CD1c-positive myeloid dendritic cell (primary cell): Measurements from ENCODE around the gene TENM3.

Source experiments
- DNase-seq: peaks from one replicate; pipeline ENCODE4 v3.0.0-alpha.2; 2016; ENCODE audit errors: extremely low spot score

TENM3 gene

GRCh38 chr4:182624281-182624680 lies 381.1 kb downstream of the TENM3 start:
- no peak for DNase-seq

DNA sequence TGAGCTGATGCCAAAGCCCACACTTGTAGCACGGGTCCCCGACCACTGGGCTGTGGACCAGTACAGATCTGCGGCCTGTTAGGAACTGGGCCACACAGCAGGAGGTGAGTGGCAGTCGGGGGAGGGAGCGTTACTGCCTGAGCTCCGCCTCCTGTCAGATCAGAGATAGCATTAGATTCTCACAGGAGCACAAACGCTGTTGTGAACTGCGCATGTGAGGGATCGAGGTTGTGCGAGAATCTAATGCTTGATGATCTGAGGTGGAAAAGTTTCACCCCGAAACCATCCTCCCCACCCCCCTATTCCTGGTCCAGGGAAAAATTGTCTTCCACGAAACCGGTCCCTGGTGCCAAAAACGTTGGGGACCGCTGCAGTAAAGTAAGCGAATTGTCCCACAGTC lies 382.0 kb downstream of the TENM3 start:
- no peak for DNase-seq

DNA sequence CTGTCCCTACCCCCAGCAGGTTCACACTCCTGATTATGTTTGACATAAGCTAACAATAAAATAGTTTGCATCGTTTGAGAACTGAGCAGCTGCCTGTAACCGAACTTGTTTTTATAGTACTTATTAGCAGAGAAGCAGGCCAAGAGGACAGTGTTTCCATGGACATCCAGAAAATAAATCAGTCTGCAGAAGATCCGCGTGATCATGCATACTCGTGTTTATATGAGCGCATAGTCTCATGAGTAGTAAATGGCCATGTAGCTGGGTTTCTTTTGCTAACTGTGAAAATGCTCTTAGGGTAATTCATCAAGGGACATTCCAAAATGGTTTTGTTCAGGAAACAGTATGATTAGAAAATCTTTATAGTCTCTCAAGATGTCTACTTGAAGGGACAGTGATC lies 384.8 kb downstream of the TENM3 start:
- no peak for DNase-seq

GRCh38 chr4:182628544-182628943 lies 385.3 kb downstream of the TENM3 start:
- DNase-seq = no peak

DNA sequence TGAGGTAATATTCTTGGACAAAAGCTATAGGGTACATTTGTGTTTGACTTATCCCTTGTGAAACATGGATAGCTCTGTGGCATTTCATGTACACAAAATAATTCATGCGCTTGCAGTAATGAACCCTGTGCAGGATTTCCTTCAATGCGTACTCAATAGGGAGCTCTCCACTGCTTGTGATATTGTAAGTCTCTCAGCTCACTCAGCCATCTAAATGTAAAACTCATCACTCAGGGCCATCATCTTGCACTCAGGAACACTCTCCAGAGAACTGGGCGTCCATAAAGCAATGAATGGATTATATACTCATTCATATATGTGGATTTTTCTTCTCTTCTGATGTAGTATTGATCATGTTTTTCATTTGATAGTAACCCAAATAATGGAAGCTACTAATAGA lies 385.9 kb downstream of the TENM3 start:
- no peak for DNase-seq

- DNase-seq = no peak
Measured at GRCh38 chr4:182640491-182640890, 397.3 kb downstream of the TENM3 start.

- no peak for DNase-seq
Measured at GRCh38 chr4:182640932-182641331, 397.7 kb downstream of the TENM3 start.

- no peak for DNase-seq
Measured at GRCh38 chr4:182642831-182643230, 399.6 kb downstream of the TENM3 start.

- DNase-seq = no peak
Measured at GRCh38 chr4:182643801-182644682, 400.8 kb downstream of the TENM3 start.

- DNase-seq = no peak
Measured at GRCh38 chr4:182644683-182645050, 401.5 kb downstream of the TENM3 start.

- DNase-seq = no peak
Measured at GRCh38 chr4:182645511-182645910, 402.3 kb downstream of the TENM3 start.

- DNase-seq = no peak
Measured at GRCh38 chr4:182647646-182648300, 404.6 kb downstream of the TENM3 start.

- DNase-seq = no peak
Measured at GRCh38 chr4:182648766-182649165, 405.6 kb downstream of the TENM3 start.

DNA sequence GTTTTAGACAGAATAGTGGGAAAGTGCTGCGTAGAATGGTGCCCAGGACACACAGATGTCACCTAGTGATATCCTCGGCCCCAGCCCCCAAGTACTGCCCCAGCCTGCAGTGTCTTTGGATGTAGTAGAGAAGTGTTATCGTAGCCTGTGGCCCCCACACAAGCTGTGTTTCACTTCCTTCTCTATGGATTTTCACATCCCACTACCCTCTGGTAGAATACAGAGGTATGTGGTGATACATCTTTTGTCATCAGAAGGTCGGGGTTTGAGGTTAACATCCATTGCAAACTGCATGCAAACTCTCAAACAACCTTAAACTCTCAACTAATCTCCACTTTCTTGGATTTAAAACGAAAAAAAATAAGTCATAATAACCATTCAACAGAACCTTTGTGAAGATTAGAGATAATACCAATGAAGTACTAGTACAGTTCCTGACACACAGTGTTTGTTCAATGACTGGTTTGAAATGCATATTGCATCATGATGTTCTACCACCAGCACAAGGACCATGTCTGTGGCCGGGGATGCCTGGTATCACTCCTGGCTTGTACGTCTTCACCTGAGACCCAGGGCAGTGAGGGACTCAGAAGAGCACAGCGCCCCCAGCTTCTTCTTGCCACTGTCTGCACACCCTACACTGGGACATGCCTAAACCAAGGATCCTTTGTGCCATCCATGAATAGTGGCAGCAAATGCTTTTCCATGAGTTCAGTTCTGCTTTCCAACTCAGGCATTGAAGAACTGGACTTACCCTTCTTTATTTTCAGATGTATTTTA lies 406.7 kb downstream of the TENM3 start:
- no peak for DNase-seq

DNA sequence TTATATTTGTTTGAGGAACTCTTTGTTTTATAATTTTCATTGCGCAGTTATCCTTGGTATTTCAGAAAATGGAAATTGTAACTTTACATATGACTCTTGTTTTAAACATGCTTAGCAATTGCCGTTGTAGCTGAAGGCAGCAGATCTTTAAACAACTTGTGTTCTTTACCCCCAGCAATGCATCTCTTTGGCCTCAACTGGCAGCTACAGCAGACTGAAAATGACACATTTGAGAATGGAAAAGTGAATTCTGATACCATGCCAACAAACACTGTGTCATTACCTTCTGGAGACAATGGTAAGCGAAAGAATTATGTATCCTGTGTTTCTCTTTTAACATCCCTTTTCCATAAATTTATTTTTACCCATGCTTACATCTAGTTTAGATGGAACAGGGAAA lies 410.4 kb downstream of the TENM3 start:
- no peak for DNase-seq

DNA sequence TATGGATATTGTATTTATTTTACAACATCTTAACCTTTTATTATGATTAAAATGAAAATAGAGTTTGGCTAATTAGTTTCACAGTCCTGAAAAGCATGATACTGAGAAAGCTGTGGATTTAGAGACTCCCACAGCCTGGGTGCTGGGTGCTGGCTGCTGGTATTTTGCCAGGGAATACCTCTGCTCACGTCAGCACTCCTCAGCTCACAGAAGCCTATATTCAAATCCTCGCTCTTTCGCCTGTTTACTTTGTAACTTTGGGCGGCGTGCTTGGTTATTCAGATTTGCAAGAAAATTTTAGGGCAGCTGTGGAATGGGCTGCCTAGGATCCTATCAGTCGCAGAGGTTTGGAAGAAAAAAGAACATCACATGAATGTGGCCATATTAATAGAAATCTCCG lies 412.1 kb downstream of the TENM3 start:
- no peak for DNase-seq

DNA sequence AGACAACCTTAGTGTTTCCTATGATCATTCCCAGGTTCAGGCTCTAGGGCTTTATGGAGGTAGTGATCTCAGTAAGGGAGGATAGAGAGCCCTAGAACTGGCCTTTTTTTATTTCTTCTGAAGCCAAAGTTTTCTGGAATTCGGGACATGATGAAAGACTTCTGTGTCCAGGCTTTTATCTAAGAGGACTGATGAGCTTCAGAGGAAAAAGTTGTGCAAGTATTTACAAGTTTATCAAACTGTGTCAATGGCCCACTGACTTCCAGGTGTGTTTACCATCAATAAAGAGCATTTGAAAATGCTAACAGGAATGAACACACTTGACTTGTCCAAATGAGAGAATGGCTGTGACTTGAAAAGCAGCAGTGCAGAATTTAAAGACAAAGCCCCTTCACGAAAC lies 419.3 kb downstream of the TENM3 start:
- DNase-seq = no peak

- DNase-seq = no peak
Measured at GRCh38 chr4:182671231-182671630, 428.0 kb downstream of the TENM3 start.

- no peak for DNase-seq
Measured at GRCh38 chr4:182671749-182672148, 428.5 kb downstream of the TENM3 start.

DNA sequence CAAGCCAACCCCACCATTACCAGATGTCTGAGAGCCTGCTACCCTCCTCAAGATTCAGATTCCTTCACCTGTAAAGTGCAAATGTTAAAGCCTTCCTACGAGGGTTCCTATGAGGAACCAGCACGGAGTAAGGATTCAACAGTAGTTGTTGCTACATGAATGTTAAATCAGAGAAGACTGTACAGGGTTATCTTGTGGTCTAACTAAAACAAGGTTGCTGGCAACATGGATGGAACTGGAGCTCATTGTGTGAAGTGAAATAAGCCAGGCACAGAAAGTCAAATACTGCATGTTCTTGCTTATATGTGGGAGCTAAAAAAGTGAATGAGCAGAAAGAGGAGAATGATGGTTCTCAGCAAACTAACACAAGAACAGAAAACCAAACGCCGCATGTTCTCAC lies 435.4 kb downstream of the TENM3 start:
- no peak for DNase-seq

GRCh38 chr4:182679533-182679932 lies 436.3 kb downstream of the TENM3 start:
- DNase-seq = no peak

DNA sequence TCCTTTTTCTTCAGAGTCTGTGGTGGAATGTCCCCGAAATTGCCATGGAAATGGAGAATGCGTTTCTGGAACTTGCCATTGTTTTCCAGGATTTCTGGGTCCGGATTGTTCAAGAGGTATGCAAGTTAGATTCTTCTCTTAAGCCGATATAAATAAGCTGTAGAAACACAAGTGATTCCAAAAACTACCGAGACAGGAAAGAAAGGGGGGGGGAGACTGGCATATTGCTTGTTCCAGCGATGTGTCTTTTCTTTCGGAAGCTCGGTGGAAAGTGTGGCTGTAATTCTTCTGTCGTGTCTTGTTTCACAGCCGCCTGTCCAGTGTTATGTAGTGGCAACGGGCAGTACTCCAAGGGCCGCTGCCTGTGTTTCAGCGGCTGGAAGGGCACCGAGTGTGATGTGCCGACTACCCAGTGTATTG lies 437.0 kb downstream of the TENM3 start:
- no peak for DNase-seq

DNA sequence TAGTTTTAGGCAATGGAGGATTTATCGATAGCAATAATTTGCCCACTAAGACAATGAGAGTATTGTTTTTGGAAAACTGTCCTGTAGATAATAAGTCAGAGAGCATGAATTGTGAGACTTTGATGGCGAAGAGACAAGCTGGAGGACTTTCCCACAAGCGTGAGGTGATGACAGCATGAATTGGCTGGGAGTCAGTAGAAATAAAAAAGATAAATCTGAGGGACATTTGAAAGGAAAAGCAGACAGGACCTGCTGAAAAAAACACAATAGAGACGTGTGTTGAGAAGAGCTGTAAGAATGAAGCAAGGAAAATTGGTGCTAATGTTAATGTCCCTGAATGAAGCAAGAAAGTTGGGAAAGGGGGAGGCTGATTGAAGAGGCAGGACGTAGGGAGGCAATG lies 440.5 kb downstream of the TENM3 start:
- DNase-seq = no peak
